Measurements from ENCODE around the gene ACTR1A.
A peak's percentile ranks its signal among the peaks of the same experiment; 100 is the strongest.

ACTR1A gene

GRCh38 chr10:102502337-102503151 is at the start of gene ACTR1A:
Gene ACTR1A (minus strand): TSS chr10:102502712. CDS start chr10:102502647, 65 bp downstream.
- peaks cover 77% of the 10 kb centered on the region for H4K20me1 ChIP-seq
- TF ChIP-seq Cebpa-rat (IDR thresholded peaks at IDR 0.05) = no peak

GRCh38 chr10:102550636-102551210 is 48.2 kb upstream of the ACTR1A start:
- Histone ChIP-seq H3K36me3 (peaks cover 53% of the 10 kb centered on the region), H3K9ac (no peak overlapping the region), H3K27me3 (no peaks in the 10 kb centered on the region), H3K27ac (no peak overlapping the region), H4K20me1 (peaks cover 34% of the 10 kb centered on the region), H3K4me2 (no peak overlapping the region), H3K4me3 (no peak overlapping the region), H3K4me1 (peaks cover 15% of the 10 kb centered on the region), H3K9me3 (no peaks in the 10 kb centered on the region)
- TF ChIP-seq Cebpa-rat (IDR thresholded peaks at IDR 0.05) = no peak

More at GRCh38 chr10:102502337-102503151, at the start of gene ACTR1A:
- H3K4me2 ChIP-seq = peak within 1 kb of the TSS; percentile 88
- no peaks in the 10 kb centered on the region for H3K27me3 ChIP-seq
- peak within 1 kb of the TSS; percentile 82 for H3K27ac ChIP-seq
- peaks cover 55% of the 10 kb centered on the region for H3K4me1 ChIP-seq
- H3K36me3 ChIP-seq = peaks cover 4% of the 10 kb centered on the region
- peak within 1 kb of the TSS; percentile 90 for H3K9ac ChIP-seq
- peak within 1 kb of the TSS; percentile 82 for H3K4me3 ChIP-seq
- H3K9me3 ChIP-seq = no peaks in the 10 kb centered on the region

- Histone ChIP-seq H4K20me1 (peaks cover 42% of the 10 kb centered on the region), H3K27me3 (no peaks in the 10 kb centered on the region), H3K9me3 (no peaks in the 10 kb centered on the region), H3K4me1 (peaks cover 20% of the 10 kb centered on the region), H3K4me2 (no peak overlapping the region), H3K27ac (no peak overlapping the region), H3K36me3 (peaks cover 57% of the 10 kb centered on the region), H3K4me3 (no peak overlapping the region), H3K9ac (no peak overlapping the region)
- no peak for TF ChIP-seq Cebpa-rat (IDR thresholded peaks at IDR 0.05)
These were observed 47.0 kb upstream of the ACTR1A start for GRCh38 chr10:102549549-102549948.

GRCh38 chr10:102546606-102547320 is 44.3 kb upstream of the ACTR1A start:
- H3K4me2 ChIP-seq = 0 out of 2 replicates have a peak overlapping the region, but pooled peaks have one; percentile 27
- peaks cover 20% of the 10 kb centered on the region for H3K4me1 ChIP-seq
- peaks cover 38% of the 10 kb centered on the region for H3K36me3 ChIP-seq
- H4K20me1 ChIP-seq = peaks cover 42% of the 10 kb centered on the region
- no peaks in the 10 kb centered on the region for H3K27me3 ChIP-seq
- H3K4me3 ChIP-seq = no peak overlapping the region
- H3K27ac ChIP-seq = no peak overlapping the region
- TF ChIP-seq Cebpa-rat (IDR thresholded peaks at IDR 0.05) = no peak
- H3K9me3 ChIP-seq = no peaks in the 10 kb centered on the region
- H3K9ac ChIP-seq = no peak overlapping the region

- Histone ChIP-seq H3K9ac (no peak overlapping the region), H3K27ac (no peak overlapping the region), H3K4me2 (0 out of 2 replicates have a peak overlapping the region, but pooled peaks have one; percentile 27), H3K4me3 (no peak overlapping the region), H3K9me3 (no peaks in the 10 kb centered on the region), H3K27me3 (no peaks in the 10 kb centered on the region), H3K4me1 (peaks cover 20% of the 10 kb centered on the region), H4K20me1 (peaks cover 42% of the 10 kb centered on the region), H3K36me3 (peaks cover 34% of the 10 kb centered on the region)
- TF ChIP-seq Cebpa-rat (IDR thresholded peaks at IDR 0.05) = no peak
These were observed 43.5 kb upstream of the ACTR1A start for GRCh38 chr10:102545997-102546396.

- peaks cover 20% of the 10 kb centered on the region for H3K4me1 ChIP-seq
- no peak overlapping the region for H3K4me3 ChIP-seq
- no peak overlapping the region for H3K27ac ChIP-seq
- peaks cover 28% of the 10 kb centered on the region for H3K36me3 ChIP-seq
- no peaks in the 10 kb centered on the region for H3K27me3 ChIP-seq
- H4K20me1 ChIP-seq = peaks cover 42% of the 10 kb centered on the region
- H3K9ac ChIP-seq = no peak overlapping the region
- no peak for TF ChIP-seq Cebpa-rat (IDR thresholded peaks at IDR 0.05)
- H3K9me3 ChIP-seq = no peaks in the 10 kb centered on the region
- no peak overlapping the region for H3K4me2 ChIP-seq
These were observed 42.9 kb upstream of the ACTR1A start for GRCh38 chr10:102545265-102545871.

- Histone ChIP-seq H3K9me3 (no peaks in the 10 kb centered on the region), H3K9ac (no peak overlapping the region), H3K4me2 (no peak overlapping the region), H3K27ac (no peak overlapping the region), H3K4me1 (peaks cover 20% of the 10 kb centered on the region), H4K20me1 (peaks cover 42% of the 10 kb centered on the region), H3K36me3 (0 out of 2 replicates have a peak, but pooled peaks cover 17% of the 10 kb centered on the region), H3K4me3 (no peak overlapping the region), H3K27me3 (no peaks in the 10 kb centered on the region)
- no peak for TF ChIP-seq Cebpa-rat (IDR thresholded peaks at IDR 0.05)
These were observed 40.4 kb upstream of the ACTR1A start for GRCh38 chr10:102542800-102543418.

GRCh38 chr10:102540023-102540422 is 37.5 kb upstream of the ACTR1A start:
- H4K20me1 ChIP-seq = peaks cover 42% of the 10 kb centered on the region
- peaks cover 20% of the 10 kb centered on the region; the same call in 1 of the 2 replicates for H3K36me3 ChIP-seq
- no peak for TF ChIP-seq Cebpa-rat (IDR thresholded peaks at IDR 0.05)
- H3K9me3 ChIP-seq = no peaks in the 10 kb centered on the region
- H3K27me3 ChIP-seq = no peaks in the 10 kb centered on the region
- H3K9ac ChIP-seq = no peak overlapping the region
- H3K27ac ChIP-seq = no peak overlapping the region
- no peak overlapping the region for H3K4me3 ChIP-seq
- H3K4me2 ChIP-seq = no peak overlapping the region
- H3K4me1 ChIP-seq = no peaks in the 10 kb centered on the region

- Histone ChIP-seq H4K20me1 (peaks cover 52% of the 10 kb centered on the region), H3K4me1 (no peaks in the 10 kb centered on the region), H3K9ac (no peak overlapping the region), H3K4me3 (no peak overlapping the region), H3K27ac (no peak overlapping the region), H3K9me3 (no peaks in the 10 kb centered on the region), H3K4me2 (no peak overlapping the region), H3K36me3 (peaks cover 32% of the 10 kb centered on the region), H3K27me3 (no peaks in the 10 kb centered on the region)
- TF ChIP-seq Cebpa-rat (IDR thresholded peaks at IDR 0.05) = no peak
These were observed 36.3 kb upstream of the ACTR1A start for GRCh38 chr10:102538811-102539210.

Data from BLaER1 (cell line).